RWPE1 (cell line): ENCODE measurements around the gene ABCA3.

Experiments
- CTCF ChIA-PET: fragments of 350-600 bp; sonication (Branson Sonifier 250); formaldehyde crosslinking; extraction: SDS; loops from one replicate; lab custom pipeline; 2021; lab: Yijun Ruan, JAX
- POLR2A ChIA-PET: fragments of 400-600 bp; formaldehyde crosslinking; extraction: SDS; loops from one replicate; lab custom pipeline; 2020; ENCODE audit warnings: antibody characterized with exemption; ENCODE audit not compliant: low non-redundant PET; lab: Yijun Ruan, JAX
- DNase-seq: peaks from one replicate; pipeline ENCODE4 v3.0.0; 2012; ENCODE audit warnings: low spot score
- H3K27ac ChIP-seq: fragments of 450-650 bp; 2 replicates; pipeline ENCODE4 v1.5.1; 2017
- TF ChIP-seq, protein P1 (sequence below): fragments of 450-650 bp; conservative IDR thresholded peaks from 2 replicates; pipeline ENCODE4 v1.5.1; 2017; ENCODE audit warnings: low read depth, mild to moderate bottlenecking

The ABCA3 gene

DNA sequence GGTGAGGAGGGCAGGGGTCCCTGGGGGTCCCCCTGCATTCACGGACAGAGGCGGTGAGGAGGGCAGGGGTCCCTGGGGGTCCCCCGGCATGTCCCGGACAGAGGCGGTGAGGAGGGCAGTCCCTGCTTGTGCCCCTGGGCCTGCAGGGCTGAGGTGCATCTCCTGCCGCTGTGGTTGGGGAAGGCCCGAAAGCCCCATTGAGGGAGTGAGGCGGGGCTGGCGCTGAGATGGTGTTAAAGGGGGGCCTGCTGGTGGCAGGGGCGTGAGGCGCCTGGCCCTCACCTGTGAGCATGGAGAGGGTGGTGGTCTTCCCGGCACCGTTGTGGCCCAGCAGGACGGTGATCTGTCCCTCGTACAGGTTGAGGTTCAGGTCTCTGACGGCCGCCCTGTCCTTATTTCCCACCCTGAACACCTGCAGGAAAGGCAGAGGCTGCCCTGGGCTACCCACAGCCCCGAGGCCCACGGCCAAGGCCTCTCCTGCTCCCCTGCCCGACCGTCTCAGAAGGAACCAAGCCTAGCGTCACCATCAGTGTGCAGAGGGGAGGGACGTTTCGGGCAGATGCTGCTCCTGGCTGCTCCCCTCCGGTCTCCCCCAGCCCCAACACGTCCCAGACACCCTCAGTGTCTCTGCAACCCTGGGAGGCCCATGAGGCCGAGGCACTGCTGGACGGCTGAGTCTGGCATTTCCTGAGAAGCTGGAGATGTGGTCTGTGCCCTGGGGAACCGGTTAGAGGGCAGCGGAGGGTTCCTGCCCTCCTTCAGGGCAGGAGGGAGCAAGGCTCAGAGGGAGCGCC lies 41.2 kb downstream of the ABCA3 start:
- no peak for DNase-seq
- H3K27ac ChIP-seq: no peak overlapping the region
- POLR2A ChIA-PET: no interaction called here
- TF ChIP-seq, protein P1, sequence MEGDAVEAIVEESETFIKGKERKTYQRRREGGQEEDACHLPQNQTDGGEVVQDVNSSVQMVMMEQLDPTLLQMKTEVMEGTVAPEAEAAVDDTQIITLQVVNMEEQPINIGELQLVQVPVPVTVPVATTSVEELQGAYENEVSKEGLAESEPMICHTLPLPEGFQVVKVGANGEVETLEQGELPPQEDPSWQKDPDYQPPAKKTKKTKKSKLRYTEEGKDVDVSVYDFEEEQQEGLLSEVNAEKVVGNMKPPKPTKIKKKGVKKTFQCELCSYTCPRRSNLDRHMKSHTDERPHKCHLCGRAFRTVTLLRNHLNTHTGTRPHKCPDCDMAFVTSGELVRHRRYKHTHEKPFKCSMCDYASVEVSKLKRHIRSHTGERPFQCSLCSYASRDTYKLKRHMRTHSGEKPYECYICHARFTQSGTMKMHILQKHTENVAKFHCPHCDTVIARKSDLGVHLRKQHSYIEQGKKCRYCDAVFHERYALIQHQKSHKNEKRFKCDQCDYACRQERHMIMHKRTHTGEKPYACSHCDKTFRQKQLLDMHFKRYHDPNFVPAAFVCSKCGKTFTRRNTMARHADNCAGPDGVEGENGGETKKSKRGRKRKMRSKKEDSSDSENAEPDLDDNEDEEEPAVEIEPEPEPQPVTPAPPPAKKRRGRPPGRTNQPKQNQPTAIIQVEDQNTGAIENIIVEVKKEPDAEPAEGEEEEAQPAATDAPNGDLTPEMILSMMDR: no peak
- CTCF ChIA-PET: interaction anchor here (0.5 kb wide), 1 partner anchor 34 kb away, joined by 3 read pairs; no protein-coding TSS in a partner anchor

DNA sequence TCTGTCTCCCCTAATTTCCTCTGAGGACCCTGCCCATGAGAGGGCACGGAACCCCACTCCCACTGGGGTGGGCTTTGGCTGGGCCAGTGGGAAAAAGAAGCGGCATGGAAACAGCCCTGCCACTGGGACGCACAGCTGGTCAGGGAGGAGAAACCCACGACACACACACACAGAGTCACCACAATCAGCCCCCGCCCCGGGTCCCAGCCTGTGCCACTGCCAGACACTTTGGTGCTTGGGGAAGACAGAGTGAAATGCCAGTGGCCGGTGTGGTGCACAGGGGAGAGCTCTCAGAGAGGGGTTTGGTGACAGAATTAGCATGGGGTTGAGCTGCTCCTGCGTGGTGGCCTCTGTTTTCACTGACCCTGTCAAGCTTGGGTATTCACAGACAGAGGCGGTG lies 41.9 kb downstream of the ABCA3 start:
- TF ChIP-seq, protein P1: no peak
- no peak for DNase-seq
- ChIA-PET POLR2A (no interaction called here), CTCF (interaction anchor here (0.5 kb wide), 1 partner anchor 35 kb away, joined by 3 read pairs; no protein-coding TSS in a partner anchor)
- H3K27ac ChIP-seq: no peak overlapping the region

DNA sequence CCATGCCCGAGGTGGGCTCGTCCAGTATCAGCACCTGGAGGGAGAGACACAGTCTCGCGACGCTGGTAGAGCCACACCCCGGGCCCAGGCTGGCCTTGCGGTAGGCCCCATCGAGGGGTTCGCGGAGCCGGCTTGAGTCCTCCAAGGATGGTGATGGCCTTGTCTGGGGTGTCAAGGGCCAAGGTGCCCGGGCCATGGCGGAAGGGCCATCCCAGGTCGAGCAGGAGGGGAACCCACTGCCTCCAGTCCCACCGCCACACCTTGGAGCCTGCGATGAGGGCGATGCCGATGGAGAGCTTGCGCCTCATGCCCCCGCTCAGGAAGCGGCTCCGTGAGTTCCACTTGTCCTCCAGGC lies 43.0 kb downstream of the ABCA3 start:
- ChIA-PET POLR2A (no interaction called here), CTCF (no interaction called here)
- H3K27ac ChIP-seq: no peak overlapping the region
- DNase-seq: no peak
- TF ChIP-seq, protein P1: no peak

DNA sequence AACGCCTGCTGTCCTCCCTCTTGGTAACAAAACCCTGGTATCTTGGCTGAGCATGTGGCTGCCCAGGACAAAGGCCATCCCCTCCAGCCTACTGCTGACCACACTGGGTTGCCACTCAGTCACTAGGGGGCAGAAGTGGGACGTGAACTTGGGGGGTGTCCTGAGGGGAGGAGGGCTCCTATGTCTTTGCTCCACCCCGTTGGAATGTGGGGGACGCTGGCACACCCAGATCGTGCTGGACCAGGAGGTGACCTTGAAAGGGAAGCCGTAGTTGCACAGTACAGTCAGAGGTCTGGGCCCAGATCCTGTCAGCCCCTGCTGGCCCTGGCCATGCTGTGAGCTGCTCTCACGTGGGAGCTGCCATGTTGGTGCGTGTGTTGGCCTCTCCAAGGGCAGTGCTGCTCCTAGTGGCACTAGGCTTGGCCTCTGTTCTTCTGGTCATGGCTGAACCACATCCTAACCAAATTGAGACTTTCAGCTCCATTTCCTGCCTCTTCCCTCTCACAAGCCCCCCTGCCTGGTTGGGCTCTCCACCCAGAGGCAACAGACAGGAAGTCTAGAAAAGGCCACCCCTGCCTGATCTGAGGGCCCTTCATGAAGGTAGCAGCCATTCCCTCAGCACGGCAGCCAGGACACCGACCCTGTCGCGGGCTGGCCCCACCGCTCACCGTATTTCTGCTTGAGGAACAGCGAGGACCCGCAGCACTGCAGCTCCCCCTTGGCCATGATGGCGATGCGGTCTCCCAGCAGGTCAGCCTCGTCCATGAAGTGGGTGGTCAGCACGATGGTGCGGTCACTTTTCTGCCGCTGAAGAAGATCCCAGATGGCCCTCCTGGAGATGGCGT lies 43.6 kb downstream of the ABCA3 start:
- CTCF ChIA-PET: no interaction called here
- no peak overlapping the region for H3K27ac ChIP-seq
- no peak for DNase-seq
- TF ChIP-seq, protein P1: no peak
- POLR2A ChIA-PET: no interaction called here

DNA sequence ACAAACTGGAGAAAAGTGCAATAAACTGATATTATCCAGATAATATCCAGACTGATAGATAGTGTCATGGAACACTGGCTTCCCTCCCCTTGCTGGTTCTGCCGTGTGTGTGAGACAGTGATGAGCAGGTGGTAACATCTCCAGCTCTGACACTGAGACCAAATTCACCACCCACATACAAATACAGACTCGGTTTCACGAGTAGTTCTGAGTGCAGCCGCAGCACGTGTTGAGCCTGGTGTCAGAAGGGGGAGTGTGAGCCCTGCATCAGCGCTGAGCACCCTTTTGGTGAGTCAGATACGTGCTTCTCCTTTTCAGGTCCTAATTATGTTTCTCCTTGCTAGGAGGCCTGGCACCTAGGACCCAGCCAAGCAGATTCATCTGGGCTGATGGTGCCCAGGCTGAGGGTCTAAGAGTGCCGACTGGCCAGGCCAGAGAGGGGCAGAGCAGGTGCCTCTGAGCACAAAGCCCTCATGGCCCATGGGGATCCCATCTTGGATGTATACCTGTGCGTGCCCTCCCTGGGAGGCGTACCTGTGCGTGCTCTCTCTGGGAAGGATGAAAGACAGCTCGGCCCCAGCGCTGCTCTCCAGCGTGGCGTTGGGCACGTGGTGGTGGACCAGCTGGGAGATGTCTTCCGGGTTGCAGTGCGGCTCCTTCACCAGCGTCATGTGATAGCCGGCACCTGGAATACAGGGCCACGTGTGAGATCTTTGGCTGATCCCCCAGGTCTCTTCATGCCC lies 45.3 kb downstream of the ABCA3 start:
- no peak overlapping the region for H3K27ac ChIP-seq
- ChIA-PET POLR2A (no interaction called here), CTCF (no interaction called here)
- DNase-seq: no peak
- TF ChIP-seq, protein P1: no peak

DNA sequence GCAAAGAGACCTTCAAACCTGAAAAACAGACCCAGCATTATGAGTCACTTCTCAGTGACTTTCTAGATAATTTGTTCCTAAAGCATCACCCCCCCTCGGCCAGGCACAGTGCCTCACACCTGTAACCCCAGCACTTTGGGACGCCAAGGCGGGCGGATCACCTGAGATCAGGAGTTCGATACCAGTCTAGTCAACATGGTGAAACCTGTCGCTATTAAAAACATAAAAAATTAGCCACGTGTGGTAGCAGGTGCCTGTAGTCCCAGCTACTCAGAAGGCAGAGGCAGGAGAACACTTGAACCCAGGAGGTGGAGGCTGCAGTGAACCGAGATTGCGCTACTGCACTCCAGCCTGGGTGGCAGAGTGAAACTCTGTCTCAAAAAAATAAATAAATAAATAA lies 48.3 kb downstream of the ABCA3 start:
- TF ChIP-seq, protein P1: no peak
- H3K27ac ChIP-seq: no peak overlapping the region
- ChIA-PET POLR2A (no interaction called here), CTCF (no interaction called here)
- DNase-seq: no peak
